SK-N-SH (cell line): ENCODE results near the gene IPO8. TPM values are rescaled to one million over a fixed set of nuclear protein-coding genes. Genes with fewer than 3 reads are reported as not detected.

Experiments
- CTCF ChIA-PET: fragments of 300-600, 350-600 bp; formaldehyde crosslinking; extraction: SDS; loops from one replicate; lab custom pipeline; 2021; lab: Yijun Ruan, JAX
- POLR2A ChIA-PET: fragments of 350-600 bp; sonication (Branson Sonifier 250); formaldehyde crosslinking; extraction: SDS; loops from one replicate; lab custom pipeline; 2020; ENCODE audit warnings: antibody characterized with exemption, inconsistent platforms; lab: Yijun Ruan, JAX
- DNase-seq: peaks from one replicate; pipeline ENCODE4 v3.0.0; 2012
- H2AFZ ChIP-seq: fragments of 200-600 bp; sonication (generic); 2 replicates; pipeline ENCODE4 v1.8.1; 2016; ENCODE audit warnings: antibody characterized with exemption, mild to moderate bottlenecking, low read depth
- H3F3A ChIP-seq: fragments of 200-600 bp; sonication (generic); replicated peaks from 2 replicates; pipeline ENCODE3; 2016; ENCODE audit warnings: antibody characterized with exemption, mild to moderate bottlenecking; ENCODE audit not compliant: insufficient read depth
- H3K27ac ChIP-seq, 2 experiments: fragments of 200-500 bp in 1 of 2; fragments of 200-600 bp in 1 of 2; sonication (Bioruptor generic) in 1 of 2; sonication (generic), shearing (Covaris generic) in 1 of 2; 2 replicates each; pipeline versions ENCODE4 v1.5.1 to v1.6.1; 2014 to 2016; ENCODE audit warnings: low read depth in 2 of 2, inconsistent platforms in 1 of 2, low read length in 1 of 2, mild to moderate bottlenecking in 1 of 2, mixed read lengths in 1 of 2
- H3K27me3 ChIP-seq: fragments of 200-600 bp; sonication (generic), shearing (Covaris generic); 2 replicates; pipeline ENCODE4 v1.6.1; 2016; ENCODE audit warnings: mixed run types; ENCODE audit not compliant: insufficient read depth
- H3K36me3 ChIP-seq, 2 experiments: fragments of 200-500 bp in 1 of 2; fragments of 200-600 bp in 1 of 2; sonication (Bioruptor generic) in 1 of 2; sonication (generic) in 1 of 2; replicated peaks in 1 of 2; 2 replicates each; pipeline versions ENCODE3 to v1.5.1; 2014 to 2016; ENCODE audit warnings: low read length in 1 of 2, mild to moderate bottlenecking in 1 of 2; ENCODE audit not compliant: insufficient read depth in 2 of 2, control insufficient read depth in 1 of 2
- H3K4me1 ChIP-seq, 2 experiments: fragments of 200-500 bp in 1 of 2; fragments of 200-600 bp in 1 of 2; sonication (Bioruptor generic) in 1 of 2; sonication (generic), shearing (Covaris generic) in 1 of 2; 2 replicates each; pipeline versions ENCODE4 v1.5.1 to v1.6.1; 2014 to 2016; ENCODE audit warnings: low read depth in 1 of 2, low read length in 1 of 2, mixed run types in 1 of 2; ENCODE audit not compliant: insufficient read depth in 2 of 2, control insufficient read depth in 1 of 2
- H3K4me2 ChIP-seq: fragments of 200-600 bp; sonication (generic), shearing (Covaris generic); 2 replicates; pipeline ENCODE4 v1.6.1; 2017; ENCODE audit warnings: mixed run types
- H3K4me3 ChIP-seq, 2 experiments: fragments of 200-500 bp in 1 of 2; fragments of 200-600 bp in 1 of 2; sonication (Bioruptor generic) in 1 of 2; sonication (generic), shearing (Covaris generic) in 1 of 2; 2 replicates each; pipeline versions ENCODE4 v1.5.1 to v1.8.1; 2014 to 2016; ENCODE audit warnings: low read depth in 2 of 2, inconsistent platforms in 1 of 2, low read length in 1 of 2, mild to moderate bottlenecking in 1 of 2, mixed read lengths in 1 of 2, moderate library complexity in 1 of 2
- H3K79me2 ChIP-seq: fragments of 200-600 bp; sonication (generic); 2 replicates; pipeline ENCODE4 v1.8.1; 2017; ENCODE audit warnings: mild to moderate bottlenecking; ENCODE audit not compliant: insufficient read depth
- H3K9ac ChIP-seq: fragments of 200-600 bp; sonication (generic); 2 replicates; pipeline ENCODE4 v1.6.1; 2017; ENCODE audit warnings: mixed run types
- H3K9me2 ChIP-seq: fragments of 200-600 bp; sonication (generic); 2 replicates; pipeline ENCODE4 v1.6.1; 2017; ENCODE audit warnings: mixed run types
- H3K9me3 ChIP-seq: fragments of 200-600 bp; sonication (generic); 2 replicates; pipeline ENCODE4 v1.6.1; 2017; ENCODE audit warnings: mixed run types, mild to moderate bottlenecking, moderate library complexity
- H4K20me1 ChIP-seq: fragments of 200-600 bp; sonication (generic); 2 replicates; pipeline ENCODE4 v1.6.1; 2017; ENCODE audit warnings: mild to moderate bottlenecking, mixed run types; ENCODE audit not compliant: insufficient read depth
- CHD2 ChIP-seq: fragments of 150-350 bp; IDR thresholded peaks from 2 replicates; pipeline ENCODE4 v1.6.1; 2018; ENCODE audit warnings: low read length; ENCODE audit not compliant: partially characterized antibody
- CTCF ChIP-seq: fragments of 200-600 bp; sonication (generic); IDR thresholded peaks from 2 replicates; pipeline ENCODE4 v1.6.1; 2017; ENCODE audit warnings: antibody characterized with exemption, mild to moderate bottlenecking, moderate library complexity
- ELF1 ChIP-seq: IDR thresholded peaks from 2 replicates; pipeline ENCODE4 v1.4.0; 2012
- GABPA ChIP-seq: IDR thresholded peaks from 2 replicates; pipeline ENCODE4 v1.4.0; 2012; ENCODE audit warnings: low read depth, mild to moderate bottlenecking
- MEF2A ChIP-seq: IDR thresholded peaks from 2 replicates; pipeline ENCODE4 v1.4.0; 2012; ENCODE audit warnings: low read depth, borderline replicate concordance
- MXI1 ChIP-seq: IDR thresholded peaks from 2 replicates; pipeline ENCODE4 v1.6.1; 2012; ENCODE audit warnings: mild to moderate bottlenecking, low read depth, low read length, improper control_type of control experiment
- NRF1 ChIP-seq: IDR thresholded peaks from 2 replicates; pipeline ENCODE4 v1.6.1; 2012; ENCODE audit warnings: low read depth, mild to moderate bottlenecking, low read length
- POLR2AphosphoS5 ChIP-seq: IDR thresholded peaks from 2 replicates; pipeline ENCODE4 v1.6.1; 2012; ENCODE audit warnings: low read depth, low read length
- RFX5 ChIP-seq: IDR thresholded peaks from 2 replicates; pipeline ENCODE4 v1.6.1; 2012; ENCODE audit warnings: mild to moderate bottlenecking, improper control_type of control experiment, low read length
- RXRA ChIP-seq: IDR thresholded peaks from 2 replicates; pipeline ENCODE4 v1.4.0; 2012; ENCODE audit warnings: low read depth, mild to moderate bottlenecking, borderline replicate concordance
- SIN3A ChIP-seq: IDR thresholded peaks from 2 replicates; pipeline ENCODE4 v1.6.1; 2012; ENCODE audit warnings: low read depth, mild to moderate bottlenecking, low read length, moderate library complexity, borderline replicate concordance
- TAF1 ChIP-seq: IDR thresholded peaks from 2 replicates; pipeline ENCODE4 v1.6.1; 2012; ENCODE audit warnings: low read depth, mild to moderate bottlenecking, low read length, moderate library complexity, borderline replicate concordance
- USF1 ChIP-seq: IDR thresholded peaks from 2 replicates; pipeline ENCODE4 v1.4.0; 2012; ENCODE audit warnings: low read depth, borderline replicate concordance
- YY1 ChIP-seq: IDR thresholded peaks from 2 replicates; pipeline ENCODE4 v1.4.0; 2012; ENCODE audit warnings: low read depth, mild to moderate bottlenecking
- WGBS: methylation state at CpG from one replicate; pipeline ENCODE4 v1.1.6; 2017; ENCODE audit warnings: low lambda C conversion rate; 5-methylcytosine and 5-hydroxymethylcytosine counted together
- polyA plus RNA-seq, 3 experiments: library from polyadenylated mRNA; depleted of rRNA; stranded (reverse); fragments of >200 nt; gene quantifications; 2 replicates each; pipeline ENCODE4 v1.2.3, GENCODE V29; 2012
- TF ChIP-seq, protein P1 (sequence below): IDR thresholded peaks from 2 replicates; pipeline ENCODE4; 2012
- TF ChIP-seq, protein P2 (sequence below): IDR thresholded peaks from 2 replicates; pipeline ENCODE4 v1.4.0; 2012; ENCODE audit warnings: low read depth, borderline replicate concordance
- TF ChIP-seq, protein P3 (sequence below): IDR thresholded peaks from 2 replicates; pipeline ENCODE4 v1.4.0; 2012; ENCODE audit warnings: low read depth

IPO8 gene
- polyA plus RNA-seq (2012; rRNA removed): 5.8 and 8.1 TPM in 2 replicates
- 11.4 and 11.5 TPM in 2 replicates for polyA plus RNA-seq (2012; cell fraction: cytosol; rRNA removed)
- 6.5 and 11.8 TPM in 2 replicates for polyA plus RNA-seq (2012; cell fraction: nucleus; rRNA removed)

- Histone ChIP-seq H3K27me3 (no peaks in the 10 kb centered on the region), H3K4me3 (peak within 1 kb of the TSS; percentile 99), H3K4me2 (peak within 1 kb of the TSS; percentile 97), H3F3A (peaks cover 13% of the 10 kb centered on the region), H3K9me3 (no peaks in the 10 kb centered on the region), H3K27ac (peak within 1 kb of the TSS; percentile 49 to 89; a peak in 3 of 4 replicates), H4K20me1 (no peaks in the 10 kb centered on the region), H3K9ac (peak within 1 kb of the TSS; percentile 77)
- peak; percentile 95 for DNase-seq
- WGBS: under 1% methylated on average over 42 of the region's 71 CpGs
- CTCF ChIA-PET: interaction anchor here (0.7 to 2.3 kb wide), 16 partner anchors 8 to 1142 kb away, joined by 3 to 11 read pairs (median 3); no protein-coding TSS in a partner anchor
- TF ChIP-seq MEF2A (no peak), GABPA (peak; percentile 92), USF1 (no peak), CHD2 (peak; percentile 81), YY1 (peak; percentile 100), NRF1 (no peak), CTCF (peak; percentile 50), SIN3A (peak; percentile 51; the same call in 1 of the 2 replicates), RFX5 (no peak), RXRA (no peak), TAF1 (peak; percentile 83; the same call in 1 of the 2 replicates), POLR2AphosphoS5 (peak; percentile 28; the same call in 1 of the 2 replicates), ELF1 (peak; percentile 87), MXI1 (peak; percentile 75)
- TF ChIP-seq, protein P1, sequence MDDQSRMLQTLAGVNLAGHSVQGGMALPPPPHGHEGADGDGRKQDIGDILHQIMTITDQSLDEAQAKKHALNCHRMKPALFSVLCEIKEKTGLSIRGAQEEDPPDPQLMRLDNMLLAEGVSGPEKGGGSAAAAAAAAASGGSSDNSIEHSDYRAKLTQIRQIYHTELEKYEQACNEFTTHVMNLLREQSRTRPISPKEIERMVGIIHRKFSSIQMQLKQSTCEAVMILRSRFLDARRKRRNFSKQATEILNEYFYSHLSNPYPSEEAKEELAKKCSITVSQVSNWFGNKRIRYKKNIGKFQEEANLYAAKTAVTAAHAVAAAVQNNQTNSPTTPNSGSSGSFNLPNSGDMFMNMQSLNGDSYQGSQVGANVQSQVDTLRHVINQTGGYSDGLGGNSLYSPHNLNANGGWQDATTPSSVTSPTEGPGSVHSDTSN: no peak
- TF ChIP-seq, protein P2, sequence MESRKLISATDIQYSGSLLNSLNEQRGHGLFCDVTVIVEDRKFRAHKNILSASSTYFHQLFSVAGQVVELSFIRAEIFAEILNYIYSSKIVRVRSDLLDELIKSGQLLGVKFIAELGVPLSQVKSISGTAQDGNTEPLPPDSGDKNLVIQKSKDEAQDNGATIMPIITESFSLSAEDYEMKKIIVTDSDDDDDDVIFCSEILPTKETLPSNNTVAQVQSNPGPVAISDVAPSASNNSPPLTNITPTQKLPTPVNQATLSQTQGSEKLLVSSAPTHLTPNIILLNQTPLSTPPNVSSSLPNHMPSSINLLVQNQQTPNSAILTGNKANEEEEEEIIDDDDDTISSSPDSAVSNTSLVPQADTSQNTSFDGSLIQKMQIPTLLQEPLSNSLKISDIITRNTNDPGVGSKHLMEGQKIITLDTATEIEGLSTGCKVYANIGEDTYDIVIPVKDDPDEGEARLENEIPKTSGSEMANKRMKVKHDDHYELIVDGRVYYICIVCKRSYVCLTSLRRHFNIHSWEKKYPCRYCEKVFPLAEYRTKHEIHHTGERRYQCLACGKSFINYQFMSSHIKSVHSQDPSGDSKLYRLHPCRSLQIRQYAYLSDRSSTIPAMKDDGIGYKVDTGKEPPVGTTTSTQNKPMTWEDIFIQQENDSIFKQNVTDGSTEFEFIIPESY: no peak
- TF ChIP-seq, protein P3, sequence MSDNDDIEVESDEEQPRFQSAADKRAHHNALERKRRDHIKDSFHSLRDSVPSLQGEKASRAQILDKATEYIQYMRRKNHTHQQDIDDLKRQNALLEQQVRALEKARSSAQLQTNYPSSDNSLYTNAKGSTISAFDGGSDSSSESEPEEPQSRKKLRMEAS: peak; percentile 71
- TF ChIP-seq, all 33 proteins: peak for 10
- no peaks in the 10 kb centered on the region for H3K9me2 ChIP-seq
- POLR2A ChIA-PET: interaction anchor here (0.5 to 1.2 kb wide), 6 partner anchors 11 to 694 kb away, joined by 3 to 5 read pairs (median 3); partner anchors contain the start of gene CAPRIN2
- peak within 1 kb of the TSS; percentile 94 for H2AFZ ChIP-seq
- peaks cover 20 to 29% of the 10 kb centered on the region in 2 experiments; a peak in 3 of 4 replicates for H3K4me1 ChIP-seq
- peaks cover 43% of the 10 kb centered on the region for H3K79me2 ChIP-seq
- H3K36me3 ChIP-seq: no peaks in the 10 kb centered on the region
Observed at GRCh38 chr12:30695199-30696102, at the start of gene IPO8. IPO8 (minus strand) TSS chr12:30695869; CDS start chr12:30695647, 222 bp downstream.
